ENCODE data around the gene JAML.
A peak's percentile ranks its signal among the peaks of the same experiment; 100 is the strongest.

JAML gene

DNA sequence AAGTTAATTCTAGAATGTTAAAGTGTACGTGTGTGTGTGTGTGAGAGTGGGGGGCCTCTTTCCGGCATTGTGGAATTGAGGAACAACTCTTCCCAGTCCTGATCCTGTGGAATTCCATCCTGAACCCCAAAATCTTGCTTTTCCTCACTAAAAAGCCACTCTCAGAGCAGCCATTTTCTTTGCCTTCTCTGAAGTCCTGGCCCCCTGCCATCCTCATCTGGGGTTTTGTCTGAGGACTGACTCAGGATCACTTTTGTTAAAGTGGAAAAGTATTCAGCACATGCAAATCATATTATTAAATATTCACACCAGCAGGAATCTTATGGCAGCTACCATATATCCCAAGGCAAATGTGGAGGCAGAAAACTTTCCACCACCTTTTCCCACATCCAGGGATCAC lies 76.0 kb downstream of the JAML start:
- no peak for DNase-seq (ENCODE audit: low read depth in 2 of 2, low spot score in 1 of 2)

GRCh38 chr11:118148240-118148639 lies 76.6 kb downstream of the JAML start:
- no peak for DNase-seq (ENCODE audit: low read depth in 2 of 2, low spot score in 1 of 2)

DNA sequence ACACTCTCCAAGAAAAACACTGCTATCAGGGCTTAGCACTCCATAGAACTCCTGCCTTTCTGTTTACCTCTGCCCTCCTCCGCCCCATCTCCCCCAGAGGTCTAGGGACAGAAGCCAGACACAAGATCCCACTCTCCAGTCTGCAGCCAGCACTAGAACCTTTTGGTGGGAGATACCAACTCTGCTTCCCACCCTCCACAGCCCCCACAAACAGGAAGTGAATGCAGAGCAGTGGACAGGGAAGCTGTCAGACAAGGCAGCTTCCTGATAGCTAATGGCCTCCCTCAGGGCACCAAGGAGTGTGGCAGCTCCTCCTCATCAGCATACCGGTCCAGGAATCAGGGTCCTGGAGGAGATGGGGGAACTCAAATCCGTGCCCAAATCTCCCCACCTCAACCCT lies 77.3 kb downstream of the JAML start:
- DNase-seq (ENCODE audit: low read depth in 2 of 2, low spot score in 1 of 2), result no peak

DNA sequence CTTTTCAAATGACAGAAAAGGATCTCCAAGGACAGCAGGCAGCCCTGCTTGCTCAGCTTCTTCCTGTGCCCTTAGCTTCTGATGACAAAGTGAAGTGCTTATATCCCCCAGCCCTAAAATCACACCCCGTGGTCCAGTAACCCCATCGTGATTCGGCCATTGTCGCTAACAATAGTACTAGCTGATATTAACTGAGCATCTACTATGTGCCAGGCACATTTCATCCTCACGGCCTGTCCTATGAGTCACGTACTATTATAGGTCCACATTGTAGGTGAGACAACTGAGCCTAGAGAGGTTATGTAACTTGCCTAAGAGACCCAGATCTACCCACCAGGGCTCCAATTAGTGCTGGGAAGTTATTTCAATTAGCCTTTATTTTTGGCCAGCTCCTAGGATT lies 78.3 kb downstream of the JAML start:
- DNase-seq (ENCODE audit: low read depth in 2 of 2, low spot score in 1 of 2), result no peak

DNA sequence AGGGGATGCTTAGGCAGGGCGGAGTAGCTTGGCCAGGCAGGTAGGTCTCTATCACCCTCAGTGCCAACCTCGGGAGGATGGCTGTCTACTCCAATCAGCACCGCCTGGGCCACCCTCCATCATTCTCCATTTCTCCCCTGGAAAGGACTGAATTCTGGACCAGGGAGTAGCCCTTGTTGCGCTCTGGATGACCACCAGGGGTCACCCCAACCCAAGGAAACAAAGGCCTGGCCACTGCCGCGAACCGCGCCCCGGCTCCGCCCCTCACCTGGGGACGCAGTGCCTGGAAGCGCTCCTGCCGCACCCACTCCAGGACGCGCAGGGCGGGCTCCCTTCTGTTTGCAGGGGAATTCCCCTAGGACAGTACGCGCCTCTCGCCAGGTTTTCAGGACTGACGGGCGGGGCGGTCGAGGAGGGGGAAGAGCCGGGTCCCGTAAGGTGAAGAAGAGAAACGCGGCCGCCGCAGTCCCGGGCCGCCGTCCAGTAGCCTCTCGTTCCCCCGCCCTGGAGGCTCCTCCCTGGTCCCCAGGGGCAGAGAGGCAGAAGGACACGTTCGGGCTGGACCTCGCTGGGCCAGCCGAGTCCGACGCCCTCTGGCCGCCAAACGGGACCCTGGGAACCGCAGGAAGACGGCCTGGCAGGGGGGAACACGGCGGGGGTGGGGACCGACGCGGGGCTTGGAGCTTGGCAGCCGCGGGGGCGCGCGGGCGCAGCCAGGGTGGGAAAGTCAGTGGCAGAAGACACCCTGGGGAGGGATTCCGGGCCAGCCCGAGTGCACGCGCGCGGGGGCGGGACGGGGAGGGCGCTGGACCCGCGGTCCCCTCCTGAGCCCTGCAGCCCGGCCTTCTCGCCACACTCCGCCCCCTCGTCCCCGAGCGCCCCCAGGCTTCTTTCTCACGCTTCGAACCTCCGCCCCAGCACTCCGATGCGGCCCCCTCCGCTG lies 79.3 kb downstream of the JAML start:
- peak; percentile 67 to 72 for DNase-seq (ENCODE audit: low read depth in 2 of 2, low spot score in 1 of 2)

DNA sequence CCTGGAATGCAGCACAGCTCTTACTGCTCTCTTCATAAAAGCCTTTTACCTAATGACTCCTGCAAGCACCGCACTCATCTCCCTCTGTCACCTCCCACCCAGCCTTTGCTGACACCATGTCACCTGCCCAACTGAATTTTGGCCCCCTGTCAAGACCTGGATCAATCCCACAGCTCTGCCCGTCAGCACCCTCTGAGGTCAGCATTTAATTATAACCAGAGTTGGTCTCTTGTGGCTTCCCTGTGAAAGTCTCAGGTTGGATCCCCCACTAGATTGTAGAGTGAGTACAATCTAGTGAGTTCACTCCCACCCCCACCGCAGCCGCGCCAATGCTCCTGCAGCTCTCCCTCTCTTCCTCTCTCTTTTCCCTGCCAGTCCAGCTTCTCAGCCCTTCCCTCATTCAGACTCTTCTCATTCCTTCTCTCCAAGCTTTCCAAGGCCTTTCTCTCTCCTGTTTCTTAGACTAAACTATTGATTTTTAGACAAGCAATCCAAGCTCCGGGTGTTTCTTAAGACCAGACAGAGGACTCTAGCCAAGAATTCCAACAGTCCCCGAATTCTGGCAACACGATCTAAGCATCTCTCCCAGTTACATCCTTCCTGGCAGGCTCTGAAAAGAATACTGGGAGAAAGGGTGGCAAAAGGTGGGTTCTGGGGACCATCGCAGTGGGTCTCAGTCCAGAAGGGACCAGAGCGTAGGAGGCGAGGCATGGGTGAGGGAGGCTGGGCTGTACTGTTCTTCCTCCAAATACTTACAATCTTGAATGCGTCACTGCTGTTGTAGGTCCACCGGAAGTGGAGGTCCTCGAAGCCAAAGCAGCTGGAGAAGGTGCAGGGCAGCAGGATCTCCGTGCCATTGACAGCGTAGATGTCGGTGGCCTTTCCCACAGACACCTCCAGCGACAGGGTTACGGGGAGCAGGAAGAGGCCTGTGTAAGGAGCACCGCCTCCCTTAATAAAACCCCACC lies 80.2 kb downstream of the JAML start:
- no peak for DNase-seq (ENCODE audit: low read depth in 2 of 2, low spot score in 1 of 2)
